Activated CD4-positive, alpha-beta T cell treated with anti-CD3 and anti-CD28 coated beads, Interleukin-2, amount 50 U/mL, for 4 hours (primary cell): ENCODE data around the gene TTC9C.
"Not testable (repeated sequence)": the region's sequence is repeated elsewhere in the genome, so short reads cannot be mapped to it uniquely, and the experiment has no call there.

Source experiments
- DNase-seq, 2 experiments: peaks; one replicate each; pipeline ENCODE4 v3.0.0-alpha.2; 2020

The TTC9C gene, protein sequence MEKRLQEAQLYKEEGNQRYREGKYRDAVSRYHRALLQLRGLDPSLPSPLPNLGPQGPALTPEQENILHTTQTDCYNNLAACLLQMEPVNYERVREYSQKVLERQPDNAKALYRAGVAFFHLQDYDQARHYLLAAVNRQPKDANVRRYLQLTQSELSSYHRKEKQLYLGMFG

DNA sequence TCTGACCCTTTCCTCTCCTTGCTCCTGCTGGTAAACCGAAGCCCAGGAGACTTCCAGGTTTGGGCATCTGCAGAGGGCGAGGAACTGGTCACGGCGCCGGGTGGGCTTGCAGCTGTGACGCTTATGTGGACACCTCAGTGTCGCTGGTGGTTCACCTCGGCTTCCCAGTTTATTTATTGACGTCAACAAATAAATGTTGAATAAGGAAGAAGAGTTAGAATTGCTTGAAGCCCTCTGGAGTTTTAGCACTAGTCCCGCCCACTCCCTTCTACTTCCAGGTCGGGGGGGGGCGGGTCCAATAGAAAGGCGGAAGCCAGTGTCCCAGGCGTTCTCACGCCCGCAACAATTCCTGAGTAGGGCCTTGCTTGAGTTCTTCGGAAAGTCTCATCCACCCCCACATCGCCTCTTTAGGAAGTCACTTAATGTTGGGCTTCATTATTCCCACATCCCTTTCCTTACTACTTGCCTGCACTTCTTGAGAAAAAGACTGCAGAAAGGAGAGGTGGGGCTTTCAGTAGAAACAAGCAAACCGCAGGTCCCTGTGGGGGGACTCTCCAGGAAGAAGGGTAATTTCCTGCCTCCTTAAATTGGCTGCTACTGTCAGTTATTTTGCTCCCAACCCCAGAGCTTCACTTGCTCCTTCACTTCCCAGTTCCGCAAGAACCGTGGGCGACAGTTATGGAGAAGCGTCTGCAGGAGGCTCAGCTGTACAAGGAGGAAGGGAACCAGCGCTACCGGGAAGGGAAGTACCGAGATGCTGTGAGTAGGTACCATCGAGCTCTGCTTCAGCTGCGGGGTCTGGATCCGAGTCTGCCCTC, at the start of gene TTC9C:
TSS of gene TTC9C (plus strand) at position 316 of the 818 bp plus-strand sequence. CDS start at position 679, 363 bp downstream.
- DNase-seq: peak; percentile 78 to 80

DNA sequence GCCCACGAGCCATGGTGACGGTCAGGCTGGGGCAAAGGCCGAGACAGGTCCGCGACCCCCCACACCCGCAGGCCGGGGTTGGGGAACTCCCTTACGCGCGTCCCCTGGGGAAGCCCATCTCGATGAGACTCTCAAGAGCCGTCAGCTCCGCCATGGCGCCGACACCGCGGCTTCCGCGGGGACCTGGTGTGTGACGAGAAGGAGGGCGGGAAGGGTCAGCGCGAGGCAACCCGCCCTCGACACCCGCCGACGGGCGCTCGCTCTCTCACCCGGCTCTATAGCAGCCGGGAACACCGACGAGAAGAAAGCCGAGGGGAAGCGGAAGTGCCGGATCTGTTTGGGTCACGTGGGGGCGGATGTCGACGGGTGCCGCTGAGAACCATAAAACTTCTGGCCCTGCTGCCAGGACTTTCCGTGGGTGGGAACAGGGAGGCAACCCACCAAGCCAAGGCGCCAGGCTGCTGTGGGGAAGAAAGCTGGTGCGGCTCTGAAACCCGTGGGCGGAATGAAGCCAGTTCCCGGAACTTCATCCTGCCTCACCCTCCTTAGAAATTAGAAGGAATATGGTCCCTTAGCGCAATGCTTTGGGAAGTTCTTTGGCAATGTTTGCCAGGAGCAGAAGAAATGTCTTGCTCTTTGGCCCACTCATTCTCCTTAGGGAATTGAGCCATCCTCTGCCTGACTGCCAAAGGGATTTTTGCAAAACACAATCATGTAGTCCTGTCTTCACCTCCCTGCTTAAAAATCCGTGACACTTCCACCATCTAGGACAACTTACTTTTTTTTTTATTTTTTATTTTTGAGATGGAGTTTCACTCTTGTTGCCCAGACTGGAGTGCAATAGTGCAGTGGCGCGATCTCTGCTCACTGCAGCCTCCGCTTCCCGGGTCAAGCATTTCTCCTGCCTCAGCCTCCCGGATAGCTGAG, 49.3 kb upstream of the TTC9C start, which contains the start of gene UBXN1:
TSS of gene UBXN1 (minus strand) at position 304 of the 927 bp plus-strand sequence. CDS start at position 154, 150 bp downstream.
- peak; percentile 78 to 82 for DNase-seq

DNA sequence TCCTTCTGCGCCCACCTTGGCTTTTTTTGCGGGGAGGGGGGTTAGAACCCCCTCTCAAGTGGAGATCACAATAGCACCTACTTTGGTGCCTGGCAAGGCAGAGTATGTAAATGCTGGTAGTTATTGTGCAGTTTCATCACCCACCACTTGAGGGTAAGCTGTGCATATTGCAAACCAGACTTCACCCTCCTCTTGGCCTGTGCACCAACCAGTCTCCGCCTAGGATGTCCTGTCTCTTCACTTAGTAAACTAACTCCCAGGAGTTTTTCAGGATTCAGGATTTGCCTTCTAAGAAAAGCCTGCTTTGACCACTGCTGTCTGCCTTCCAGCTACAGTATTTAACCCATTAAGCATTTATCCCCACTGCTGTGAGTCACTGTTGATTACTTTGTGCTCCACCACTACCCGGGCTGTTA, 47.5 kb upstream of the TTC9C start:
- no peak for DNase-seq

DNA sequence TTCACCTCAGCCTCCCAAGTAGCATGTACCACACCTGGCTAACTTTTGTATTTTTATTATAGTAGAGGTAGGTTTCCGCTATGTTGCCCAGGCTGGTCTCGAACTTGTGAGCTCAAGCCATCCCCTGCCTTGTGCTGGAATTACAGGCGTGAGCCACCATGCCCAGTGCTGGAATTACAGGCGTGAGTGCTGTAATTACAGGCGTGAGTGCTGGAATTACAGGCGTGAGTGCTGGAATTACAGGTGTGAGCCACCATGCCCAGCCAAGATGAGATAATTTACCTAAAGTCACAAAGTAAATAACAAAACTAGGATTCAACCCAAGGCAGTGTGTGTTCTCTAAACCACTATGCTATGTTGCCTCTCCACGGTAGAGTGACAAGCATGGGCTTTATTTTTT, 45.8 kb upstream of the TTC9C start:
- DNase-seq: no peak

DNA sequence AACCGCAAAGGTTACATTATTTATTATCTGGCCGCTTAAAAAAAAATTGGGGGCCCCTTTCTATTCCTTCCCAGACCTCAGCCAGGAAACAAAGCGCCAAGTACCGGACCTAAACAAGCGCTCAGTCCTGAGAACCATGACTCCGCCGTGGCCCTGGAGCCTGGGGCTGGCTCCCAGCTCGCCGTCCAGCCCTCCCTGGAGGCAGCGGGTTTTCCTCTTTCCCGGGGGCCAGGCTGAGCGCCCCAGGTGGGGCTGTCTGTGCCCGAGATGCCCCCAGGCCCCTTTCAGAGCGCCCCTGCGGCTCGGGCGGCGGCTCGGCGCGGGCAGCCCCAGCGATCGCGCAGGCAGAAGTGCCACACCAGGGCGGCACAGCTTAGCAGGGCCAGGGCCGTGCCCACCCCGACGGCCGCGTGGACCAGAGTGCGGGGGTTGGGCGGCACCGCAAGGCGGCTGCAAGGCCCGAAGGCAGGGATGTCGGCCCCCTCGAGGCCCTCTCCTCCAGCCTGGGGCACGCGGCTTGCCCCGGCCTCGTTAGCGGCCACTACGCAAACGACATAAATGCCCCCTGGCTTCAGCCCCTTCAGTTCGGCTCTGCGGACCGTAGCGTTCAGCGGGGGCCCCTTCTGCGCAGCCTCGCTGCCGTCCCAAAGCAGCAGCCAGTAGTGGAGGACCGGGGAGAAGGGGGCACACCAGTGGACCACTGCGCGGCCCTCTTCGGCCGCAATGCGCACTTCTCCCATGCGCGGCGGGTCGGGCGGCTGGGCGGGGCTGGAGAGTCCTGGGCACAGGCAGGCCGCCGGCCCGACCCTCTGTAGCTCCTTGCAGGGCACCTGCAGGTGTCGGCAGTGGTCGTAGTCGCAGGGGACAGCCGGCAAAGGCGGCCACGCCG, 40.5 kb upstream of the TTC9C start:
- DNase-seq: no peak

DNA sequence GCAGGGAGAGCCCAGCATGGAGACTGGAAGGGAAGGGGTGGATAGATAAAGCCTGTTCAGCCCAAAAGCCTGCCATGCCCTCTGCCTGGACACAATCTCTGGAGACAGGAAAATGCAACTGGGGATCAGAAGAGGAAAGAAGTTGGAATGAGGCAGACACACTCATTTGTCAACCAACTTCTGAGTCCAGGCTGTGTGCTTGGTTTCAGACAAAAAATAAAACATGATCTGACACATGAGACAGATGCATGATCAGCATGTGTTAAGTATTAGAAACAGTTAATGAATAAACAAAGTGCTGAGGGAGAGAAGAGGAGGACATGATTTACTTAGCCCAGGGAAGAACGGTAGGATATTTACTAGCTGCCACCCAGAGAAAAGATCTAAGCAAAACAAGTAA, 39.8 kb upstream of the TTC9C start:
- DNase-seq: no peak

DNA sequence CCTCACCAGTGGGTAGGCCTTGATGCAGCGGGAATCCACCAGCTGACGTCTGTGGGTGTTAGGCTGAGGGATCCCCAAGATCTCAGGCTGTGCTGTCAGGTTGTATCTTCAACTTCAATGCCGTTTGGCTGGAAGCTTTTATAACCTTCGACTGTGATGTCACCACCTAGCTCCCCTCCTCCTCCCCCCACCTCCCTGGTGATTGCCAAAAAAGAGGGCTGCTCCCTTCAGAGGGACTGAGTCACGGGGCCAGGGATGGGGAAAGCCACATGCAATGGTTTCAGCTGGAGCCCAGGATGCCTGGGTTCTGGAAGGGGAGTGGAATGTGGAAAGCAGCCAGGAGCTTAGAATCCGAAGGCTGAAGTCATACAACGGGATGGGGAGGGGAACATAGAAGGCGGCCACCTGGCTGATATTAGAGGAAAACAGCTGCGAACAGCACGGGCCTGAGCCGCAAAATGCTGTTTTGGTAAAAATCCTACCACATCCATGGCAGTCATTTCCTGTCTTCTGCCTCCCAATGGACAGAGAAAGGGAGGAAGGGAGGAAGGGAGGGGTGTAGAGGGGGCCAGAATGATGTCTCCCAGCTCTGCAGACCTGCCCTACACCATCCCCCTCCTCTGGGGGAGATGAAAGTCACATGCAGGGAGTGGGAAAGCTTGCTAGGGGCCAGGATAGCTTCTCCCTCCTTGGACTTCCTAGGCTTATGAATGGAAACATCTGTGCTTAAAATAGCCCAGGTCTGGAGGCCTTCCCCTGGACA, 38.7 kb upstream of the TTC9C start, which contains the start of gene LRRN4CL:
TSS of gene LRRN4CL (minus strand) at position 110 of the 763 bp plus-strand sequence. CDS start 1,022 bp downstream, outside the sequence.
- DNase-seq: no peak

DNA sequence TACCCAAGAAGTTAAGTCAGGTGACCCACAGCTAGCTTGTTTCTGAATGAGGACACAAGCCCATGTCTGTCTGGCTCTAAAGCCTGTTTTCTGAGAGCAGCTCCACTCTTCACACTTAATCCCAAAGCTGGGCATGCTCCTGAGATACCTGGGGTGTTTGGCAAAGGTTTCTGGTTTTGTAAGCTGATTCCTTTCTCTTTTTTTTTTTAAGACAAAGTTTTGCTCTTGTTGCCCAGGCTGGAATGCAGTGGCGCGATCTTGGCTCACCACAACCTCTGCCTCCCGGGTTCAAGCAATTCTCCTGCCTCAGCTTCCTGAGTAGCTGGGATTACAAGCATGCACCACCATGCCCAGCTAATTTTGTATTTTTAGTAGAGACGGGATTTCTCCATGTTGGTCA, 34.7 kb upstream of the TTC9C start:
- DNase-seq: not testable (repeated sequence)

DNA sequence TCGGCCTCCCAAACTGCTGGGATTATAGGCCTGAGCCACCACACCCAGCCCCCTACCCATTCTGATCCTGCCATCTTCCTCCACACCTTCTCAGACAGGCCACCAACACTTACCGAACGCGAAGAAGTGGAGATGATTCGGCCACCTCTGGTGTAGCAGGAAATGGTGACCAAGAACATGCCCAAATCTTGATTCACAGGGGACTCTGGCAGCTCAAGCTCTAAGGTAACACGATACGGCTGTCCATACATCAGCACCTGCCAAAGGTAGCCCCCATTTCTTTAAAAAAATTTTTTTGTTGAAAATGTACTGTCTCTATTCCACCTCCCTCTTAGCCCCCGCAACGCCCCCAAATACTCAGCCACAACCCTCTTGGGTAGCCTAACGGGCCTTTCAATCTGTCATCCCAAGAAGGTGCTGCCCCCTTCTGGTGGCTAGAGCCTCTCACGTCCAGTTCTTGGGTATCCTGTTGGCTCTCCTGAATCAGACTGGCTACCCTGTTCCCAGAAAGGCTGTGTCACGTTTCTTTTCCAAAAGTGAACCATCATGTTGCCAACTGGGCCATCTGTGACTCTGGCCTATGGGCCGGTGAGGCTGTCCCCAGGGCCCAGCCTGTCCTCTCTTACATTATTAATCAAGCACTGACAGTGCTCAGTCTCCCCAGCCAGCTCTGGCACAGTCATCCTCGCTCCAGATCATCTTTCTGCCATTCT, 33.7 kb upstream of the TTC9C start:
- DNase-seq: peak; percentile 69 to 71

DNA sequence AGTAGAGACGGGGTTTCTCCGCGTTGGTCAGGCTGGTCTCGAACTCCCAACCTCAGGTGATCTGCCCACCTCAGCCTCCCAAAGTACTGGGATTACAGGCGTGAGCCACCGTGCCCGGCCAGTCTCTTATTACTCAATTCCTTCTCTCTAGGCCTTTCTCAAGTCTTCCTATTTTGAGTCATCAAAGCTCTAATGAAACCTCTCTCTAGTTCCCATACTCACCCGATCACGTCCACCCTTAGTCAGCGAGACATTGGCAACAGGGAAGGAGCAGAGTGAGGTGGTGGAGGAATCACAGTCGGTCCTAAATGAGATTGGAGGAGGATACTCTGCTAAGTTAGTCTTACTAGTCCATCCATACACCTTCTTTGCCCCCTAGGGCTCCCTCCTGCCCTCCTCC, 26.0 kb upstream of the TTC9C start:
- DNase-seq: no peak

DNA sequence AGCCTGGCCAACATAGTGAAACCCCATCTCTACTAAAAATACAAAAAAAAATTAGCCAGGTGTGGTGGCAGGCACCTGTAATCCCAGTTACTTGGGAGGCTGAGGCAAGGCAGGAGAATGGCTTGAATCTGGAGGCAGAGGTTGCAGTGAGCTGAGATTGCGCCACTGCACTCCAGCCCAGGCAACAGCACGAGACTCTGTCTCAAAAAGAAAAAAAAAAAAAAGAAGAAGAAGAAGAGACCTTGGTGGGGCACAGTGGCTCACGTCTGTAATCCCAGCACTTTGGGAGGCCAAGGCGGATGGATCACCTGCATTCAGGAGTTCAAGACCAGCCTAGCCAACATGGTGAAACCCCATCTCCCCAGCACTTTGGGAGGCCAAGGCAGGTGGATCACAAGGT, 24.4 kb upstream of the TTC9C start:
- DNase-seq: not testable (repeated sequence)

DNA sequence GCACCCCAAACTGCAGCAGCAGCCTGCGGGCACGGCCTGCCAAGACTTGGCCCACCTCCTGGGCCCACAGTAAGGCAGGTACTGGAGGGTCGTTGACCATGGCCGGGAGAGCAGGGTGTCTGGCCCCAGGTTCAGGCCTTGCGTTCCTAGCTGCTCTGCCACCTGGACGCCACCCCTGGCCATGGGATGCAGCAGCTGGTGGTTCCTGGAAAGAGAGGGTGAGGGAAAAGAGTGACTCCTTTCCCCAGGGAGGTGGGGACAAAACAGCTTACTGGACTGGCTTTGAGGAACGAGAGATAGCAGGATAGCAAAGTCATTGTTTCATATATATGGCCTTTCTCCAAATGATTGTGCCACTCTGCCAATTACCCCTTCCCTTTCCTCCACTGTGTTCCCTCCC, 22.9 kb upstream of the TTC9C start:
- DNase-seq: no peak

DNA sequence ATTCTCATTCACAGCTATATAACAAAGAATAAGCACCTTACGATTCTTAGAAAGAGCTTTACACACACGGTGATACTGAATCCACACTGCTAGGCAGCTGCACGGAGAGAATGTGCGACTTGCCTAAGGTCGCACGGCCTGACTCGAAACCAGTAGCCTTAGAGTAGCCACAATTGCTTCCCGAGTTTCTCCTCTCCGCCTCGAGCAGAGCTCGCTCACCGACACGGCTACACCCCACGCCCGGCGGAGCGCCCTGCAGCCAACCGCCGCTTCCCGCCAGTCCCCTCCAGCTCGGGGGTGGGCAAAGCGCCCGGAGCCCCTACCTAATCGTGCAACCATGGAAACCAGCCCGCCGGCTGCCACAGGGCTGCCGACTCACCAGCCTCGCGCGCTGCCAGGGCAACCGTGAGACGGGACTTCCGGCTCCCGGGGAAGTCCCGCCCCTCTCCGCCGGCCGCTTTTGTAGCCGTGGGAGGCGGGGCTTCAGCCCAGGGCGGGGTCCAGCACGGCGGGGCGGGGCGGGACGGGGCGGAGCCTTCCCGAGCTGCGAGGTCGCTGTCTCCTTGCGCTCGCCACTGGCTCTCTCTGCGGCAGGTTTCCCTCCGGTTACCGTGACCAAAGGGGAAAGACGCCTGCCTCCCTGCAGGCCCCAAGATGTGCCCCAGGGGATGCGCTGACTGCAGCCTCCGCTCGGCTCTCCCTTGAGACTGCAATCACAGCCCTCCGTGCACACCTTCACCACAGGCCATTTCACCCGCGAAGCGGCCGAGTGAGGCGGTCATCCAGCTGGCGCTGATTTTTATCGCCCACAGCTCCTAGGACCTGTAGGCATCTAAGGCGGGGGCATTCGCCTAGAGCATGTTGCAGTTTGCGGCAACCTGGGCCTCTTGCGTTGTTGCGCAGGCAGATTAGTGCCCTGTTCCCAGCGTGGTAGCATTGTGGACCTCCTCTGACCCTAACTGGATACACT, 22.1 kb upstream of the TTC9C start:
- peak; percentile 89 to 90 for DNase-seq

DNA sequence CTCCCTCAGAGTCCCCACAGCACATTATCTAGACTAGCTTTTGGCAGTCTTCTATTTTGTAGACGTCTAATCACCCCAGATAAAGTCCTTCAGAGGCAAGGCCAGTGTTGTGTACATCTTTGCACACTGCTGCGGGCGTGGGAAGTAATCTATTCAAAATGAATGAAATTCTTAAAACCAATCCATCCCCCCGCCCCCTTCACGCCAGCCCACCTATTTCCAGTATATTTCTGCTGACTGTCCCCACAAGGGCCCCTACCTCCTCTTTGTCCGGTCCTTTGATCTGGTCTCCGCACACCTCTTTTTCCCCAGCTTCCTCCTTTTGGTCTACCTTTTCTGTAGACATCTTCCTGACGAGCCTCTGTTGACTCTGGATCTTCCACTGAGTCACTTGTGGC, 21.4 kb upstream of the TTC9C start:
- DNase-seq: no peak

DNA sequence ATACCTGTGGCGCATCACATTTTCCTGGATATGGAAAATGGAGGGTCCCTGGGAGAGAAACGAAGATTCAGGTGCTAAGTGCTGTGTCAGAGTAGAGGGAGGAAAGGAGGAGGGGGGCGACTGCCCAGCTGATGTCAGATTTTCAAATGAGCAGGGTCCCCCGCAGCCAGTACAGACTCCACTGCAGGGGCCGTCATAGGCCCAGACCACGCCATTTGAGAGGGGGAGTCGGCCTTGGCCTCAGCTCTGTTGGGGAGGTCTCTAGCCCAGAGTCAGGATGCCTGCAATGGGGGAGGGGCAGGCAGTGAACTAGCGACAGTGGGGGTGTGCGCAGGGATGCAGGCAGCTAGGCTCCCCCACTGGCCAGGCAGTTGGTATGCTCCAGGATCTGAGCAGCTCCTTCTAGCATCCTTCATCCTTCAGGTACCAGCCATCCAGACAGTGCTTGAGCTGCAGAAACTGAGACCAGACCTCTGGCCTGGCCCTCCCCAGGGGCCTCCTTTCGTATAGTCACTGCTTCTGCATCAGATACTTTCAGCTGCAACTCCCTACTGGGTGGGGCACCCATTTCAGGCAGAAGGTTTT, 20.9 kb upstream of the TTC9C start, which contains the start of the genes BSCL2 and GNG3:
TSS of gene BSCL2 (minus strand) at position 148 of the 585 bp plus-strand sequence. CDS start 229 bp downstream, outside the sequence.
TSS of gene GNG3 (plus strand) at position 400 of the 585 bp plus-strand sequence. CDS start 620 bp downstream, outside the sequence.
- no peak for DNase-seq

DNA sequence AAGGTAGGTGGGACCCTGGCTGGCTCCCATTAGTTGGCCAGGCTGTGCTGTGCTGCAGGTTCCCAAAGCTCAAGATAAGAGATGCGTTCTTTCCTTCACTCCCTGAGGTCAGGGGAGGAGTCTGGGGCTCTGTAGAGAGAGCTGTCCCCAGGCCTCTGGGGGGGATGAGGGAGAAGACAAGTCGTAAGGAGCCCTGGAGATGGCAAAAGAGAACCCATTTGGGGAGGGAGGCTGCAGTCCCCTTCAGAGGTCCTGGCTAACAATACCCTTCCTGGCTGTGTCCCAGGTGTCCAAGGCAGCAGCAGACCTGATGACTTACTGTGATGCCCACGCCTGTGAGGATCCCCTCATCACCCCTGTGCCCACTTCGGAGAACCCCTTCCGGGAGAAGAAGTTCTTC, 19.9 kb upstream of the TTC9C start:
- no peak for DNase-seq

DNA sequence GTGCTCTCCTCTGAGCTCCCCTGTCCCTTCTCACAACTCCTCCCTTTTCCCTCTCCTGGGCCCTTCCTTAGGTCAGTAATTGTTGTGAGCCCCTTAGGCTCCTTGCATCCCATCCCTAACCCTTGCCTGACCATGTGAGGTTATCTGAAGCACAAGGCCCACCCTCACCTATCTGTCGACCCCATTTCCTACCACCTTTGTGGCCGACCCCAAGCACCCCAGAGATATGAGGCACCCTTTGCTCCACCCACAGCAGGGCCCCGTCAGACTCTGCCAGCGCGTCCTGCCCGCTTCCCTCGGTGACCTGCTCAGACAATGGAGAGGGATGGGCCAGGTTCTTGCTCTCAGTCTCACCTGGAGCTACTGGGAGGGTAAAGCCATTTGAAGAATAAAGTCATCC, 19.5 kb upstream of the TTC9C start:
- DNase-seq: peak; percentile 24 to 37

DNA sequence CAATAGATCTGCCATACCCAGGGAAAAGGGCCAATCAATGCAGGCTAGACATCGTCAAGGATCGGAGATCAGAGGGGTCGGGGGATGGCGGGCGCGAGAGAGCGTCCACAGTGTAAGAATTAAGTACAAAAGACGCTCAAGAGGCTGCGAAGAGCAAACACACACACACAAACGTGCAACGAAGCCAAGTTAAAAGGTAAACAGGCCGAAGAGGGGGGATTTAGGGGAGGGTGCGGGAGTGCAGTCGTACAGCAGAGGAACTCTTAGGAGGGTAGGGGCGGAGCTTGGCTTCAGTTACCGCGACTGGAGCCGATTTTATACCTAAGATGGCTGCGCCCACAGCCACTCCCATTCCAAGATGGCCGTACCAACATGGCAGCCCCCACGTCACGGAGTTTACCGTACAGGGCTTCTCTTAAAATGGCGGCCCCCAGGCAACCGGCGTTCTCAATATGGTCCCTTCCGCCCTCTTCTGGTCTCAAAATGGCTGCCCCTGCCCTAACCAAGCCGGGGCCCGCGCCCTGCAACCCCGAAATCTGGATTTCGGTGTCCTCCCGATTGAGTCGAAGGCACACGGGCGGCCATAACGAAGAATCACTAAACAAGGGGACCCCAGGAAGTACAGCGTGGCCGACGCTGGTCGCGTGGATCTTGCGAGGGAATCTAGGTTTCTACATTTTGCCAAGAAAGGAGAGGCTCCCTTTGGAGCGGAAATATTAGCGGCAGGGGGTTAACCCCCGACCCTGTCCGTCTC, 18.9 kb upstream of the TTC9C start:
- peak; percentile 96 to 97 for DNase-seq
